ENCODE measurements around the gene FAM168A.

FAM168A gene

GRCh38 chr11:73524774-73525173 lies 73.1 kb downstream of the FAM168A start:
- in situ Hi-C loops (cut with MboI; ENCODE audit: low sequenced_read_pairs): no loop called here

GRCh38 chr11:73521621-73522020 lies 76.3 kb downstream of the FAM168A start:
- in situ Hi-C loops (cut with MboI; ENCODE audit: low sequenced_read_pairs): no loop called here

GRCh38 chr11:73520353-73521061 lies 77.4 kb downstream of the FAM168A start:
- in situ Hi-C loops (cut with MboI; ENCODE audit: low sequenced_read_pairs): no loop called here

GRCh38 chr11:73519266-73519665 lies 78.6 kb downstream of the FAM168A start:
- in situ Hi-C loops (cut with MboI; ENCODE audit: low sequenced_read_pairs): no loop called here

GRCh38 chr11:73518195-73518594 lies 79.7 kb downstream of the FAM168A start:
- in situ Hi-C loops (cut with MboI; ENCODE audit: low sequenced_read_pairs): no loop called here

- in situ Hi-C loops (cut with MboI; ENCODE audit: low sequenced_read_pairs): no loop called here
Measured at GRCh38 chr11:73516080-73516479, 81.8 kb downstream of the FAM168A start.

- in situ Hi-C loops (cut with MboI; ENCODE audit: low sequenced_read_pairs): no loop called here
Measured at GRCh38 chr11:73513707-73514106, 84.2 kb downstream of the FAM168A start.

GRCh38 chr11:73510877-73511276 lies 87.0 kb downstream of the FAM168A start:
- in situ Hi-C loops (cut with MboI; ENCODE audit: low sequenced_read_pairs): no loop called here

- in situ Hi-C loops (cut with MboI; ENCODE audit: low sequenced_read_pairs): no loop called here
Measured at GRCh38 chr11:73510106-73510505, 87.8 kb downstream of the FAM168A start.

- in situ Hi-C loops (cut with MboI; ENCODE audit: low sequenced_read_pairs): no loop called here
Measured at GRCh38 chr11:73509188-73509587, 88.7 kb downstream of the FAM168A start.

GRCh38 chr11:73508243-73509176 lies 89.4 kb downstream of the FAM168A start:
- in situ Hi-C loops (cut with MboI; ENCODE audit: low sequenced_read_pairs): no loop called here

GRCh38 chr11:73507086-73507485 lies 90.8 kb downstream of the FAM168A start:
- in situ Hi-C loops (cut with MboI; ENCODE audit: low sequenced_read_pairs): no loop called here

GRCh38 chr11:73506038-73506437 lies 91.9 kb downstream of the FAM168A start:
- in situ Hi-C loops (cut with MboI; ENCODE audit: low sequenced_read_pairs): no loop called here

- in situ Hi-C loops (cut with MboI; ENCODE audit: low sequenced_read_pairs): no loop called here
Measured at GRCh38 chr11:73498343-73498742, 99.6 kb downstream of the FAM168A start.

GRCh38 chr11:73496134-73496533 lies 101.8 kb downstream of the FAM168A start:
- in situ Hi-C loops (cut with MboI; ENCODE audit: low sequenced_read_pairs): no loop called here

GRCh38 chr11:73495731-73496130 lies 102.2 kb downstream of the FAM168A start:
- in situ Hi-C loops (cut with MboI; ENCODE audit: low sequenced_read_pairs): no loop called here

GRCh38 chr11:73493956-73494598 lies 103.8 kb downstream of the FAM168A start:
- in situ Hi-C loops (cut with MboI; ENCODE audit: low sequenced_read_pairs): no loop called here

GRCh38 chr11:73481626-73482025 lies 116.3 kb downstream of the FAM168A start:
- in situ Hi-C loops (cut with MboI; ENCODE audit: low sequenced_read_pairs): no loop called here

GRCh38 chr11:73480677-73481076 lies 117.2 kb downstream of the FAM168A start:
- in situ Hi-C loops (cut with MboI; ENCODE audit: low sequenced_read_pairs): no loop called here

GRCh38 chr11:73478737-73479347 lies 119.1 kb downstream of the FAM168A start:
- in situ Hi-C loops (cut with MboI; ENCODE audit: low sequenced_read_pairs): no loop called here

GRCh38 chr11:73477518-73477917 lies 120.4 kb downstream of the FAM168A start:
- in situ Hi-C loops (cut with MboI; ENCODE audit: low sequenced_read_pairs): no loop called here

All from HL-60/S4 treated with retinoic acid at 250 ng/mL for 4 days and 3 days (cell line).